Measurements from ENCODE around the gene PPARGC1A. TPM values are rescaled to one million over a fixed set of nuclear protein-coding genes. Genes with fewer than 3 reads are reported as not detected.

Gene PPARGC1A
- total and polyA plus RNA-seq, 2 donors (not counting 1 experiment from before 2014, with no cell fraction given), result not detected

- Histone ChIP-seq H3K36me3 (replicated peaks in 1 of 2; ENCODE audit: control extremely low read depth in 1 of 2, control insufficient read depth in 1 of 2, extremely low read depth in 1 of 2, insufficient read depth in 2 of 2, low read length in 1 of 2) (no peaks in the 10 kb centered on the region), H3K4me2 (replicated peaks; ENCODE audit: low read depth, low read length, poor library complexity, severe bottlenecking) (no peak overlapping the region), H3K4me1 (ENCODE audit: control insufficient read depth in 2 of 2, insufficient read depth in 2 of 2, low read length in 2 of 2) (no peaks in the 10 kb centered on the region), H3K9me3 (ENCODE audit: control extremely low read depth in 1 of 3, control insufficient read depth in 2 of 3, insufficient read depth in 1 of 3, low read length in 2 of 3) (no peaks in the 10 kb centered on the region), H3K27ac (ENCODE audit: low read length in 2 of 2) (no peak overlapping the region), H3K9ac (ENCODE audit: low read length) (no peak overlapping the region), H3K79me2 (ENCODE audit: control insufficient read depth, insufficient read depth, low read length) (no peaks in the 10 kb centered on the region), H3K4me3 (ENCODE audit: control extremely low read depth in 1 of 5, extremely low read depth in 1 of 5, insufficient read depth in 1 of 5, low read depth in 2 of 5, low read length in 4 of 5) (no peak overlapping the region), H2AFZ (ENCODE audit: insufficient read depth, low read depth, low read length, poor library complexity, severe bottlenecking) (no peak overlapping the region), H3K27me3 (replicated peaks in 1 of 4; ENCODE audit: control extremely low read depth in 1 of 4, control insufficient read depth in 3 of 4, insufficient read depth in 4 of 4, low read length in 3 of 4) (no peaks in the 10 kb centered on the region), H4K20me1 (ENCODE audit: control insufficient read depth, insufficient read depth, low read length, poor library complexity, severe bottlenecking) (no peaks in the 10 kb centered on the region)
- ChIA-PET POLR2A (no interaction called here), CTCF (no interaction called here)
- ATAC-seq (ENCODE audit: low read depth) (no peak), DNase-seq (no peak)
- Mint-ChIP-seq H3K4me1 (no peaks in the 10 kb centered on the region), H3K4me3 (no peak overlapping the region), H3K27me3 (no peaks in the 10 kb centered on the region), H3K9me3 (ENCODE audit: insufficient read depth) (peaks cover 2% of the 10 kb centered on the region), H3K27ac (no peak overlapping the region)
- intact Hi-C loops (cut with micrococcal nuclease), result no loop called here
- TF ChIP-seq EZH2 (IDR thresholded peaks at IDR 0.05; ENCODE audit: borderline replicate concordance, insufficient read depth, low read depth, low read length, poor library complexity, severe bottlenecking) (no peak), CTCF (IDR thresholded peaks at IDR 0.05) (no peak)
- WGBS (ENCODE audit: insufficient coverage), result 72% methylated on average over 2 of the region's 4 CpGs
Observed at GRCh38 chr4:23839279-23839678, 50.6 kb downstream of the PPARGC1A start.

GRCh38 chr4:23838607-23839006, 51.2 kb downstream of the PPARGC1A start:
- TF ChIP-seq CTCF (IDR thresholded peaks at IDR 0.05) (no peak), EZH2 (IDR thresholded peaks at IDR 0.05; ENCODE audit: borderline replicate concordance, insufficient read depth, low read depth, low read length, poor library complexity, severe bottlenecking) (no peak)
- ATAC-seq (ENCODE audit: low read depth), result no peak
- POLR2A ChIA-PET, result no interaction called here

More at GRCh38 chr4:23838607-23839006, 51.2 kb downstream of the PPARGC1A start:
- CTCF ChIA-PET, result no interaction called here
- no peak overlapping the region for H3K4me3 ChIP-seq (ENCODE audit: control extremely low read depth in 1 of 5, extremely low read depth in 1 of 5, insufficient read depth in 1 of 5, low read depth in 2 of 5, low read length in 4 of 5)
- no peaks in the 10 kb centered on the region for H3K79me2 ChIP-seq (ENCODE audit: control insufficient read depth, insufficient read depth, low read length)
- H3K9me3 ChIP-seq (ENCODE audit: control extremely low read depth in 1 of 3, control insufficient read depth in 2 of 3, insufficient read depth in 1 of 3, low read length in 2 of 3), result no peaks in the 10 kb centered on the region
- no peak for DNase-seq
- no peak overlapping the region for H3K9ac ChIP-seq (ENCODE audit: low read length)
- H3K27ac ChIP-seq (ENCODE audit: low read length in 2 of 2), result no peak overlapping the region
- no peak overlapping the region for H3K4me2 ChIP-seq (replicated peaks; ENCODE audit: low read depth, low read length, poor library complexity, severe bottlenecking)
- intact Hi-C loops (cut with micrococcal nuclease), result no loop called here
- Mint-ChIP-seq H3K27ac (no peak overlapping the region), H3K4me1 (no peaks in the 10 kb centered on the region), H3K4me3 (no peak overlapping the region), H3K27me3 (no peaks in the 10 kb centered on the region), H3K9me3 (ENCODE audit: insufficient read depth) (peaks cover 2% of the 10 kb centered on the region)
- H3K4me1 ChIP-seq (ENCODE audit: control insufficient read depth in 2 of 2, insufficient read depth in 2 of 2, low read length in 2 of 2), result no peaks in the 10 kb centered on the region
- WGBS (ENCODE audit: insufficient coverage), result no CpG with 5 or more reads among the region's 3 CpGs
- H2AFZ ChIP-seq (ENCODE audit: insufficient read depth, low read depth, low read length, poor library complexity, severe bottlenecking), result no peak overlapping the region
- no peaks in the 10 kb centered on the region for H3K27me3 ChIP-seq (replicated peaks in 1 of 4; ENCODE audit: control extremely low read depth in 1 of 4, control insufficient read depth in 3 of 4, insufficient read depth in 4 of 4, low read length in 3 of 4)
- no peaks in the 10 kb centered on the region for H3K36me3 ChIP-seq (replicated peaks in 1 of 2; ENCODE audit: control extremely low read depth in 1 of 2, control insufficient read depth in 1 of 2, extremely low read depth in 1 of 2, insufficient read depth in 2 of 2, low read length in 1 of 2)
- no peaks in the 10 kb centered on the region for H4K20me1 ChIP-seq (ENCODE audit: control insufficient read depth, insufficient read depth, low read length, poor library complexity, severe bottlenecking)

Measured in B cell (primary cell).